Hepatic stellate cell (primary cell): ENCODE measurements around the gene UQCRQ.
"Not testable (repeated sequence)": the region's sequence is repeated elsewhere in the genome, so short reads cannot be mapped to it uniquely, and the experiment has no call there.

Experiments
- DNase-seq: peaks from one replicate; pipeline ENCODE4 v3.0.0; 2011; ENCODE audit warnings: low spot score

Gene UQCRQ

GRCh38 chr5:132834057-132834456, 32.4 kb upstream of the UQCRQ start:
- DNase-seq: no peak

GRCh38 chr5:132836852-132837251, 29.6 kb upstream of the UQCRQ start:
- DNase-seq: no peak

GRCh38 chr5:132837868-132838267, 28.6 kb upstream of the UQCRQ start:
- DNase-seq: no peak

DNA sequence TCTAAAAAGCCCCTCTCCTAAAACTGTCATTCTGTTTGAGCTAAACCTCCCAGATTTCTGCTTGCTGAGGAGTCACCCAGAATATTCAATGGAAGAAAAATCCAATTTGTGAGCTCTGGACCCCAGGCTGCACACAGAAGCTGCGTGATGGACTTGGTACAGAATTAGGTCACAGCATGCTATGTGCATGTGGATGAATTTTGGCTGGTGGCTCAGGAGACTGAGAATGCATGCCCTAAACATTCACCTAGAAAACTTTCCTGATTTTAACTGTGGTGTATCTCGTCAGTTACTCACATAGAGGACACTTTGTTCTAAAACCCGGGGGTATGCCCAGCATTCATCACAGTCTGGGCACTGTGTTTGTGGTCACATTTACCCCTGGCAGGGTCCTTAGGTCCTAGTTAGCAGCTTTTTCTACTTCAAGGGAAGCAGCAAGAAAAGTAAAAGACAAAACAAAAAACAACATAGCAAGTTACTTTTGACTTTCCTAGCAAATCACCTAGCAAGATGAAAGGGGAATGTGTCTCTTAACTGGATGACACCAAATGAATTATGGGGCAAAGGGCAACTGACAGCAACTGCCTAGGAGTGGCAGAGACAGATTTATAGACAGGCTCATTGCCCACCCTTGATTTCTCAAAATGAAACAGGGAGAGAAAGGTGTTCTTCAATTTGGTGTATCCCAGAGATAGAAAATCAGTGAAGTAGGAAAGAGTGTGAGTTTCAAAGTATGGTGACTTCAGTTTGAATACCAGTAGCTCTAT, 27.7 kb upstream of the UQCRQ start:
- no peak for DNase-seq

DNA sequence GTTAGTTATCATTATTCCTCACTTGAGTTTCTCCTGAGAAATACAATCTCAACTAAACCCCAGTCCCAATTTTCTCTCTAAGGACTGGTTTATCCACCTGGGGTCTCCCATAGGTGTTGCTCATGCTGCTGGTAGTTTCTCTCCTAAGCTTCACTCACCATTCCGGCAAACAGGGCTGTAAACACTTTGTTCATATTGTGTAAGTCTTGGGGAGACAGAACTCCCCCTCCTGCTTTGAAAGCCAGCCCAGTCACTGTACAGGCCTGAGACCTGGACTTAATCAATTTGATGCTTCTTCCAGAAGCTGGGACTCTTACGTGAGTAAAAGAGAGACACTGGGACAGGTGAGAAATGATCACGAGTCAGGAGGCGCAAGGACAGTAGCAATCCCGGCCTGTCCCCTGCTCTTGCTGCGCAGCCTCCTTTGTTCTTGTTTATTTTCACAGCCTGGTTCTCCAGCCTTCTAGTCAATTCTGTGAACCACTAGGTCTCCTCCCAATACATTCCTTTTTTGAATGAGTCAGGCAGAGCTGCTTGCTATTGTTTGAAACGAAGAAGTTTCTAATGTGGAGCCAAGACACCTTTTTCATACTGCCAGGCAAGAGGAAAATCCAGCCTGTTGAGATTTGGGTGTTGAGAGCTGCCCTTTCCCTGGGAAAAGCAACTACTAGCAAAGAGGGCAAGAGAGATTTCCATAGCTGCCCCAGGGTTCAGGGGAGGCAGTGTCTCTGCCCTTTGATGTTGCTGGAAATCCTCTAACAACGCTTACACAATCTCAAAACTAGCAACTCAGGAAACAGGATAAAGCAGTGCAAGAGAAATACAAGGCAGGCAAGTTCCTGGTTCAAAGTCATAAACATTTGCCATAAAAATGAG, 26.8 kb upstream of the UQCRQ start:
- peak; percentile 59 for DNase-seq

GRCh38 chr5:132840313-132840712, 26.1 kb upstream of the UQCRQ start:
- no peak for DNase-seq

DNA sequence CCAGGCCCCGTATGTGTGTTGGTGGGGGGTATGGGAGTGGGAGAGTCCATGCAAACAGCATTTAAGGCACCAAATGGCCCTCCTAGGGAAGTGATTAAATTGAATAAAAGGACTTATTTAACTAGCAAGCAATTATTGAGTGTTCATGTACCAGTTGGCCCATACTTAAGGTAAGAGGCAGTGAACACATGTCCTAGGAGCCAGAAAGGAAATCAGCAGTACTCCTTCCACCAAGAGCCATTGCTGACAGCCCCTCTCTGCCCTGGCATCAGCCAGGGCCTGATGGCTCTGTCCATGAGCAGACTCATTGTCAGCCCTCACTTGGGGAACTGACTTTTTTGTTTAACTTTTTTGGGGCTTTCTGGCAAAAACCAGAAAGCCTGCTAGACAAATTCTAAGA, 25.5 kb upstream of the UQCRQ start:
- no peak for DNase-seq

DNA sequence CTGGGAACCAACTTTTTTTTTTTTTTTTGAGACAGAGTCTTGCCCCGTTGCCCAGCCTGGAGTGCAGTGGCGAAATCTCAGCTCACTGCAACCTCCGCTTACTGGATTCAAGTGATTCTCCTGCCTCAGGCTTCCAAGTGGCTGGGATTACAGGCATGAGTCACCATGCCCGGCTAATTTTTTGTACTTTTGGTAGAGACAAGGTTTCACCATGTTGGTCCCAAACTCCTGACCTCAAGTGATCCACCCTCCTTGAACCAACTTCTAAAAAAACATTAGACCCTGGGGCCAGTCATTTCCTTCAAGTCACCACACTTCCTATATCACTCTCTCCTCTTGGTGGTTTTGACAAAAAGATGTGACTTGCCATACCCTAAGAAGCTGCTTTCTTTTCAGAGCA, 25.1 kb upstream of the UQCRQ start:
- DNase-seq: no peak

DNA sequence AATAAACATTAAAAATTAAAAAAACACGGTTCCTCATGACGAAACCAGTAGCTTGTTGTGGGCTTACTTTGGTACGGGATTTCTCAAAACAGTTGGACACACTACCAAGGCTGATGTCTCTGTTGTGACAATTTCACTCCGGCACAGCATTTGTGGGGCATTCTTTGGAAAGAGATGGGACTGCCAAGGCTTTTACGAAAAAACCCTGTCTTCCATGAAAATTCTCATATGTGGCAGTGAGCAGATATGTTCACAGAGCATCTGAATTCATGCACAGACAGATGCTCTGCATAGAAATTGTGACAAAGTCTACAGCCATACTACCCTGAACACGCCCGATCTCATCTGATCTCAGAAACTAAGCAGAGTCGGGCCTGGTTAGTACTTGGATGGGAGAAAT, 18.2 kb upstream of the UQCRQ start:
- DNase-seq: no peak

- DNase-seq: no peak
These were observed 17.1 kb upstream of the UQCRQ start for GRCh38 chr5:132849347-132849746.

GRCh38 chr5:132850066-132850465, 16.4 kb upstream of the UQCRQ start:
- no peak for DNase-seq

- DNase-seq: no peak
These were observed 13.1 kb upstream of the UQCRQ start for GRCh38 chr5:132853323-132853722.

- DNase-seq: no peak
These were observed 12.7 kb upstream of the UQCRQ start for GRCh38 chr5:132853790-132854189.

- no peak for DNase-seq
These were observed 12.1 kb upstream of the UQCRQ start for GRCh38 chr5:132854301-132854700.

DNA sequence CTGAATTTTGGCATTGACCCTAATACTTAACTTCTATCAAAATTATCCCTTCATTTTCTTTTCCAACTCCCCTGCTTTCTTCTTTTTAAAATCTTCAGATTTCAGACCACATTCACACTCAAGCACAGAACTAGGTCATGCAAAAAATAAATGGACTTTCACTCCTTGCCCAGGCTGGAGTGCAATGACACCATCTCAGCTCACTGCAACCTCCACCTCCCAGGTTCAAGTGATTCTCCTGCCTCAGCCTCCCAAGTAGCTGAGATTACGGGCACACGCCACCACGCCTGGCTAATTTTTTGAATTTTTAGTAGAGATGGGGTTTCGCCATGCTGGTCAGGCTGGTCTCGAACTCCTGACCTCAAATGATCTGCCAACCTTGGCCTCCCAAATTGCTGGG, 11.4 kb upstream of the UQCRQ start:
- DNase-seq: not testable (repeated sequence)

GRCh38 chr5:132856011-132856410, 10.4 kb upstream of the UQCRQ start:
- no peak for DNase-seq

- DNase-seq: no peak
These were observed 6.5 kb upstream of the UQCRQ start for GRCh38 chr5:132859889-132860437.

- no peak for DNase-seq
These were observed 5.7 kb upstream of the UQCRQ start for GRCh38 chr5:132860742-132861141.

- no peak for DNase-seq
These were observed 637 bp upstream of the UQCRQ start for GRCh38 chr5:132865668-132866341.

- no peak for DNase-seq
These were observed 607 bp downstream of the UQCRQ start for GRCh38 chr5:132867046-132867451.

DNA sequence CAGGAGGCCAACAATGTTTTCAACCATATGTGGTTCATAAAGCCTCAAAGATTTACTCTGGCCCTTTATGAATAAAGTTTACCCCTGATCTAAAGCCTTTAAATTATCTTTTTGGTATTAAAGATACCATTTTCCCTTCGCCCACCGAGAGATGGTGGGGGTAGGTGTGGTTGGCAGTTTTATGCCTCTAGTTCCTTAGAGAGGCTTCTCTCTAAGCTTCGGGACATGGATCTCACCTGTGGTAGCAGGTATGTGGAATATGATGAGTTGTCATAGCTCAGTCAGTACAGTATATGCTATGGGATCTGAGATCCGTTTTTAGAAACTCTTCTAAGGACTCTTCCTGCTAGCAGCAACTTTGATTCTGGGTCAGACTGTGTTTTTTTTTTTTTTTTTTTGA, 2.3 kb downstream of the UQCRQ start:
- DNase-seq: no peak

DNA sequence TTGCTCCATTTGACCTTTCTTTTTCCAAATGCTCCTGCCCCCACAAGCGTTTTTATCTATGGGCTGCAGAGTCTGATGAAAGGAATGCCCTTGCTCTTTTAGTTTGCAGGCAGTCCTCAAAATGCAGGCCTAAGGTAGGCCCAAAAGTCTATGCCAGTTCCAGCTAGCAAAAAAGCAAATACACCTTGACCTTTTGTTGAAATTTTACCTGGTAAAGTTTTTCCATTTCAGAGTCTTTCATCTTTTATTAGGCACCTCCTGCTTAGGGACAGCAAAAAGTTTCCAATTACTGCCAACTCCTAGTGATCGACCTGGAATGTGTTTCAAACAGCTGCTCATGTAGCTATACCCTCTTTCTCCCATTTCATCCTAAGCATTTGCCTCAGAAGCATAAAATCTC, 4.4 kb downstream of the UQCRQ start:
- DNase-seq: no peak
